AG04449 (cell line): Measurements from ENCODE around the gene HDAC10.
A peak's percentile ranks its signal among the peaks of the same experiment; 100 is the strongest.

ENCODE experiments used
- CTCF ChIA-PET: fragments of 350-600 bp; formaldehyde crosslinking; extraction: SDS; loops from one replicate; lab custom pipeline; 2021; ENCODE audit warnings: antibody characterized with exemption; lab: Yijun Ruan, JAX
- POLR2A ChIA-PET: fragments of 400-600, 350-600 bp; formaldehyde crosslinking; extraction: SDS; loops from one replicate; lab custom pipeline; 2020; ENCODE audit warnings: antibody characterized with exemption, inconsistent platforms; lab: Yijun Ruan, JAX
- DNase-seq: peaks from one replicate; pipeline ENCODE4 v3.0.0-alpha.2; 2010; ENCODE audit warnings: low read depth, low spot score
- H3K4me3 ChIP-seq: 2 replicates; pipeline ENCODE4 v1.5.1; 2011; ENCODE audit warnings: low read depth, mild to moderate bottlenecking, control low read depth, low read length
- TF ChIP-seq, protein P1 (sequence below): IDR thresholded peaks from one replicate; pipeline ENCODE4 v1.5.1; 2011; ENCODE audit warnings: mild to moderate bottlenecking, moderate library complexity, low read length, control low read depth, inconsistent platforms; ENCODE audit not compliant: insufficient read depth; ENCODE audit errors: missing control alignments

Gene HDAC10

DNA sequence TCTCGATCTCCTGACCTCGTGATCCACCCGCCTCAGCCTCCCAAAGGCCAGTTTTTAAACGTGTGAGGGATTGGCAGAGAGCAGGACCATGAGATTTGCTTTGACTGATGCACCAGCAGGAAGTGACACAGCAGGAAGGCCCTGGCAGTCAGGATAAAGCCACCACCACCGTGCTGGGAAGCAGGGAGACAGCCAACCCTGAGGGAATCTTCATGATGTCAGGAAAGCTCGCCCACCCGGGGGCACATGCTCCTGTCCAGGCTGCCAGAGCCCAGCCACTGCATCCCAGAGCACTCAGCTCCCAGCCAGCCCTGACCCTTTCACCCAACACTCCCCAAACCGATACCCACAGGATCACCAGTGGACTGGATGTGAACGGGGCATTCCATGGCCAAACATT is 12.3 kb downstream of the HDAC10 start:
- TF ChIP-seq, protein P1, sequence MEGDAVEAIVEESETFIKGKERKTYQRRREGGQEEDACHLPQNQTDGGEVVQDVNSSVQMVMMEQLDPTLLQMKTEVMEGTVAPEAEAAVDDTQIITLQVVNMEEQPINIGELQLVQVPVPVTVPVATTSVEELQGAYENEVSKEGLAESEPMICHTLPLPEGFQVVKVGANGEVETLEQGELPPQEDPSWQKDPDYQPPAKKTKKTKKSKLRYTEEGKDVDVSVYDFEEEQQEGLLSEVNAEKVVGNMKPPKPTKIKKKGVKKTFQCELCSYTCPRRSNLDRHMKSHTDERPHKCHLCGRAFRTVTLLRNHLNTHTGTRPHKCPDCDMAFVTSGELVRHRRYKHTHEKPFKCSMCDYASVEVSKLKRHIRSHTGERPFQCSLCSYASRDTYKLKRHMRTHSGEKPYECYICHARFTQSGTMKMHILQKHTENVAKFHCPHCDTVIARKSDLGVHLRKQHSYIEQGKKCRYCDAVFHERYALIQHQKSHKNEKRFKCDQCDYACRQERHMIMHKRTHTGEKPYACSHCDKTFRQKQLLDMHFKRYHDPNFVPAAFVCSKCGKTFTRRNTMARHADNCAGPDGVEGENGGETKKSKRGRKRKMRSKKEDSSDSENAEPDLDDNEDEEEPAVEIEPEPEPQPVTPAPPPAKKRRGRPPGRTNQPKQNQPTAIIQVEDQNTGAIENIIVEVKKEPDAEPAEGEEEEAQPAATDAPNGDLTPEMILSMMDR: no peak
- POLR2A ChIA-PET: no interaction called here

DNA sequence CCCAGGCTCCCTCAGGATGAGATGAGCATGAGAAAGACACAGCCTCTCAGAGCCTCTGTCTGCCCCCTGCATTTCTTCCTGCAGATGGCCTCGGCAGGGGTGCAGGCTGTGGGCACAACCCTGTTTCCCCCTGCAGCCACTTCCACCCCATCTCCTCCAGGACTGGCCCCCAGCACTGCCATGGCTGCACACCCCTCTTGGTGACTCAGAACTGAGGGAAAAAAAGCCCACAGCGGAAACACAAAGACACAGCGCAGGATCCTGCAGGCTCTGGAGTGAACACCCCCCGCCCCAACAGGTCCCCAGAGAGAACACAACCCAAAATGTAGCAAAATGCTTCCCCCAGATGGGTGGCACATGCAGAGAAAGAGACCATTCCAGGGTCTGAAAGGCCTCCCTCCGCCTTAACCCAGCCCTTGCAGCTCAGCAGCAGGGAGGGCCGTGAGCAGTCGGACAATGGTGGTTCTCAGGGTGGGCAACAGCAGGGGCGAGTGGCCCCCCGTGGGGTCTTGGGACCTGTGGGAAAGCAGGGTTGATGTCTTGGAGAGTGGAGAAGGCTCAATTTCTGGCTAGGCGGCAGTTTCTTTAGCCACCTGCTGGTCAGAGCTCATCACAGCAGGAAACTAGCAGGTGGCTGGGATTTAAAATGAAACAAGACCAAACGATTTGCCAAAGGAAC is 14.2 kb downstream of the HDAC10 start:
- no peak overlapping the region for H3K4me3 ChIP-seq
- TF ChIP-seq, protein P1: peak; percentile 59
- no peak for DNase-seq
- CTCF ChIA-PET: interaction anchor here (0.6 to 5.3 kb wide), 23 partner anchors 8 to 469 kb away, joined by 3 to 58 read pairs (median 4); partner anchors contain the start of gene HDAC10
- POLR2A ChIA-PET: no interaction called here

More for the DNA sequence above, 12.3 kb downstream of the HDAC10 start:
- H3K4me3 ChIP-seq: no peak overlapping the region
- no peak for DNase-seq
- CTCF ChIA-PET: interaction anchor here (1.1 to 5.3 kb wide), 8 partner anchors 7 to 128 kb away, joined by 3 to 58 read pairs (median 16); partner anchors contain the start of gene HDAC10

DNA sequence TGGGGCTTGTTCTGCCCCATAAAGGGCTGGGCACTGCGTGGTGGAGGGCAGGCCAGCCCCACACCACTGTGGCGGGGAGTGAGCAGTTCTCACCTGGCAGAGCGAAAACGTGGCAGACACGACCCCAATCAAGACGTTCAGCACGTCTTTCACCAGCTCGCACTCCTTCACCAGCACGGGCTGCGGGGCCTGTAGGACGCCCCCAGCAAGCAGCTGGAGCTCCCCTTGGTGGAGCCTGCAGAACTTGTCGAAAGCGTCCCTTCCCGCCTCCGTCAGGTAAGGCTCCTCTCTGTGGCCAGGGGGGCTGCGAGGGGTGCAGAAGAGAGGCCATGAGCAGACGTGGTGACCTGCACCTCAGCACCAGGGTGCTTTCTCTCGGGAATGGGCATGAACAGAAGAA is 17.8 kb downstream of the HDAC10 start:
- DNase-seq: no peak
- CTCF ChIA-PET: interaction anchor here (1.2 to 4.4 kb wide), 2 partner anchors 8 to 24 kb away, joined by 3 to 34 read pairs; no protein-coding TSS in a partner anchor
- TF ChIP-seq, protein P1: no peak
- POLR2A ChIA-PET: no interaction called here
- no peak overlapping the region for H3K4me3 ChIP-seq

DNA sequence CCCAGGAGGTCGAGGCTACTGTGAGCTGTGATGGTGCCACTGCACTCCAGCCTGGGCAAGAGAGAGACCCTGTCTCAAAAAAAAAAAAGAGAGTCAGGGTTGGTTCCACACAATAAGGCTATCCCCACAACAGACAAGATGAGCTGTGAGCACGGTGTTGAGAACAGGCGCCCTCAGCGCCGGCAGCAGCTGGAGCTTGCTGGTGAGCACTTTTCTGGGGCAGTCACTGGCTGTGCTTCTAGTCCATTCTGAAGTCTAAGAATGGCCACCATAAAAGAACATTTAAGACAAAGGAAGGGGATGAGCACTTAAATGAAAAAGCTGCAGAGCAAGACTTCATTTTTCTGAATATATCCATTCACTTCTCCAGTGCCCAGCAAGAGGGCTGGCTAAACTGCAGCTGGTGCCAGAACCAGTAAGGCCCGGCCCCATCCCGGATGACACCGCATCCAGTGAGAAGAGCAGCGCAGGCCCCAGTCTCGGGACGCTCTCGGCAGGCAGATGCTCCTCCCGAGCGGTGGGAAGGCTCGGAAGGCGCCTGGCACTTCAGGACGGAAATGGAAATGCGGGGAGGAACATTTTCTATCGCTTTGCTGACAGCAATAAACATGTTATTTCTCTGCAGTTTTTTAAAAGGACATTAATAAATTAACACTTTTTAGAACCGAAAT is 18.4 kb downstream of the HDAC10 start:
- TF ChIP-seq, protein P1: no peak
- ChIA-PET POLR2A (no interaction called here), CTCF (interaction anchor here (1.0 to 4.4 kb wide), 3 partner anchors 9 to 302 kb away, joined by 3 to 34 read pairs (median 3); no protein-coding TSS in a partner anchor)
- DNase-seq: no peak
- no peak overlapping the region for H3K4me3 ChIP-seq

DNA sequence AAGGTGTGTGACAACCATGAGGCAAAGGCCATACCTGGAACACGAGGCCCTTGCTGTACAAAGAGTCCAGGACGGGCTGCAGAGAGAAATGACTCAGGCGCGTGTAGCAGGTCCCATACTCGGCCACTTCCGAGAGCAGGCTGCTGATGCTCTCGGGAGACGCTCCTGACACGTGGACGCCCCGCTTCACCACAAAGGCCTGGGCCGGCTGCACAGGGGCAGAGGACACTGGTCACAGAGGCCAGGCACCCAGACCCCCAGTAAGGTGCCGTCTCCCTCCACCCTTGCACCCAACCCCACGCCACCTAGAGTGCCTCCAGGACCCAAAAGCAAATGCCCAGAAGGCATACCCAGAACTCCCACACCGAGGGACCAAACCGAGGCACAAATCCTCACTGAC is 21.7 kb downstream of the HDAC10 start:
- TF ChIP-seq, protein P1: no peak
- POLR2A ChIA-PET: no interaction called here
- CTCF ChIA-PET: interaction anchor here (4.4 kb wide), 1 partner anchor 12 kb away, joined by 34 read pairs; no protein-coding TSS in a partner anchor

DNA sequence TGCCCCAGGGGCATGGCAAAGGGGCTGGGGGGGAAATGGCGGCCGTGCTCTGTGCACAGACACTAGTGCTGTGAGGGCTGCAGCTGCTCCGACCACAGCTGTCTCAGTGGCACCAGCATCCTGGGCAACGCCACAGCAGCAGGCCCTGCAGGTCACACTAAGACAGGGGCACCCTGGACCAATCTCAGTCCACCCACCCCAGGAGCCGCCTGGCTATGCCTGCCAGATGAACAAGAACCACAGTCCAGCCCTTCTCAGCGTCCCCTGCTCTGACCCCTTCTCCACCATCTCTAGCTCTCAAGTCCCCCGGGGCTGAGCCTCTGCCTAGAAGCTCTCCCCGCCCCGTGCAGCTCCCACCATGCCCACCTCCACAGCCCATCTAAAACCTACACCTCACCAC is 22.7 kb downstream of the HDAC10 start:
- H3K4me3 ChIP-seq: no peak overlapping the region
- TF ChIP-seq, protein P1: no peak
- no peak for DNase-seq
- CTCF ChIA-PET: interaction anchor here (0.7 to 1.7 kb wide), 2 partner anchors 9 to 12 kb away, joined by 3 to 6 read pairs; no protein-coding TSS in a partner anchor
- POLR2A ChIA-PET: interaction anchor here (0.8 kb wide), 2 partner anchors 11 to 14 kb away, joined by 3 read pairs; no protein-coding TSS in a partner anchor

More for the DNA sequence above, 21.7 kb downstream of the HDAC10 start:
- no peak for DNase-seq
- H3K4me3 ChIP-seq: no peak overlapping the region
